NCI-H82 (cell line): ENCODE measurements around the gene SDHD.
"Not testable (repeated sequence)": the region's sequence is repeated elsewhere in the genome, so short reads cannot be mapped to it uniquely, and the experiment has no call there.

Source experiments
- DNase-seq: peaks from one replicate; lab custom pipeline; 2025; lab: John Stamatoyannopoulos, UW

Gene SDHD

DNA sequence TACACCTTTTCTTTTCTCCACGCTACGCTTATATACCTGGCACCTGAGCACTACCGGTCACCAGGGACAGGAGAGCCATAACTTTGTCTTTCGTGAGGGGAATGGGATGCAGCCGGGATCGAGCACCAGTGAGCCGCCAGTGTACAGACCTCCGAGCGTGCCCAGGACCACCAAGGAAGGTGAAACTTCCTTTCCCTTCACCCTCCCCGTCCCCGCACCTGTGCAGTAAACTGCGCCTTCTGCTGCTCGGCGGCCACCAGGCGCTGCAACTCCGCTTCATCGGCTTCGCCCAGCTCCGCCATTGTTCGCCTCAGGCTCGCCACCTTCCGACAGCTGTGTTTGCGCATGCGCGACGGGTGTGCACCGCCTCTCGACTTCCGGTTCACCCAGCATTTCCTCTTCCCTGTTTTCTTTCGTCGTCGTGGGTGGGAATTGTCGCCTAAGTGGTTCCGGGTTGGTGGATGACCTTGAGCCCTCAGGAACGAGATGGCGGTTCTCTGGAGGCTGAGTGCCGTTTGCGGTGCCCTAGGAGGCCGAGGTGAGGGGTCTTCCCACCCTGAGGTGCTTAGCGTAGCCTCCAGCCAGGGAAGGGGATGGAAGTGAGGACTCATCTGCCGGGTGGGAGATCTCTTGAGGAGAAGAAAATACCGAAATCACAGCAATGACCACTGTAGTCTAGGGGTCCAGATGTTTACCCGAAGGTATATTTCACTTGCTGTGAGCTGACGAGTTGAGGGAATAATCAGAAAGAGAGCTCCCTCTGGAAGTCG is at the start of gene SDHD, which contains the start of gene TIMM8B:
Gene SDHD, plus strand, starts transcription at position 452 of the 770 bp plus-strand sequence. Its CDS starts 35 bp downstream, at position 487.
Gene TIMM8B, minus strand, starts transcription at position 335 of the 770 bp plus-strand sequence. Its CDS starts 33 bp downstream, at position 302.
- peak; percentile 97 for DNase-seq

DNA sequence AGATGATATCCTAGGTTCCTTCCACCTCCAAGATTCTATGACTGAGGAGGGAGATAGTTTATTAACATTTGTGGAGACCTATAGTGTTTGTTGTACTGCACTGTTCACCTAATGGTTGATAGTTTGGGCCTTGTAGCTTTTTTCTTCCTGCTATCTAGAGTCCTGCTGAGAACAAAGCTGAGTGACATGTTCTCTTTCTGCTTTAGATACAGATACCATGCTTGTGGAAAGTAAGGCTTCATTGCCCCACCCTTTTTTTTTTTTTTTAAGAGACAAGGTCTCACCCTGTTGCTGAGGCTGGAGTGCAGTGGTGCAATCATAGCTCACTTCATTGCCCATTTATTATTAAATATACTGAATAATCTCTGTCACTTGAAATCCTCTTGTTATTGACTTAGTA is 49.1 kb upstream of the SDHD start:
- DNase-seq, result no peak

DNA sequence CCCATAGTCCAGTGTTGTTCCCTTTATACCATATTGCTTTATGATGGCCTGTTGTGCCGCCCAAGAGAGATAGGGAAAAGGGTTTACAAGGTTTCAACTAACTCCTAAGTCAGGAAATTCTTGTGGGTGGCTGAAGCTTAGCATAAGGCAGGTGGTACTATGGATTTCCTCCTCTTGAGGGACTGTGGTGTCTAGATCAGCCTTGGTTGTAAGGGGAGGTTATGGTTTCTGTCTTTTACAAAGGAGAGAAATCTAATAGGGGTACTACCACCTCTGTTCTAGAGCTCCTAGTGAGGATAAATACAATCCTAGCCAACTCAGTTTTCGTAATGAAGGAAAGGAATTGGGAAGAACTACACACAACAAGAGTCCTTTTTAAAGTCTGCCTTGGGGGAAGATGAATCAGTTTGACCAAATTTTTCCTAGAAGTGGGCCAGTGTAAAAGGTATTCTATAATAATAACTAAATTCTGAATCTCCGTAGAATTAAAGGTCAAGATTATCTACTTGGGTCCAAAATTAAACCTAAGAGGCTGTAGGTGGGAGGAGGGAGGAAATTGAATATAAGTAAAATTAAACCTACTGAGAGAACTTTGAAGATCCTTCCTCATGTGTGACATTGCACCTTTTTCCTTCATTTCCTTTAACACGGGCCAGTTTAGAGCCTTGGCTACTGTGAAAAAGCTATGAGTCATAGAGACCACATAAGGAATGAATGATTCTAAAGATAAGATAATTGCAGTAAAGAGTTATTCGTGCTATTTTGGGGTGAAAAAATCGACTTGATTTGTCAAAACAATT is 44.3 kb upstream of the SDHD start:
- DNase-seq, result no peak

DNA sequence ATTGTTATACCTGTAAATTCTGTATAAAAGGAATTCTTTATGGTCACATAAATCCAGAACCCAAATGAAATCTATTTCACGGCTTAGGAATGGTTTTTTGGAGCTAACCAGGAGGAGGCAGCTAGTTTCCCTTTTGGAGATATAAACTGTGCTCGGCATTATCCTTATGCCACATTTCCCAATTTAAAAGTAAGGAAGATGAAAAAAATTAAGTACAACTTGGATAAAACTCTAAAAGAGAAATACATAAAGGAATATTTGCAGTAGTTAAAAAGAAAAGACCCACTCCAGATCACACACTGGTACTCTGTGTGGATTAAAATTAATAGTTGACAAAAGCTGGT is 43.7 kb upstream of the SDHD start:
- no peak for DNase-seq

DNA sequence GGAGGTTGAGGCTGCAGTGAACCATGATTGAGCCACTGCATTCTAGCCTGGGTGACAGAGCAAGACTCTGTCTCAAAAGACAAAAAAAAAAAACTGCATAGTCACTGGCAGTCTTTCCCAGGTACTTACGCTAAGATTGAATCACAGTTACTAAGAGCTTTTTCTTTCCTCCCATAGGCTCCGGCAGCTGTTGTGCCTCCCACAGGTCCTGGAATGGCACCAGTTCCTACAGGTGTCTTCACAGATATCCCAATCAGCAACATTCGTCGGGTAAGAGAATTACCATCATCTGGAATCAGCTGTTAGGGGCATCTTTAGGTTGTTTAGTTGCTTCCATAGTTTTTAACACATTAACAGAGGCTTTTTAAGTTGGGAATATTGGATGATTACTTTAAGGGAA is 41.7 kb upstream of the SDHD start:
- DNase-seq, result no peak

DNA sequence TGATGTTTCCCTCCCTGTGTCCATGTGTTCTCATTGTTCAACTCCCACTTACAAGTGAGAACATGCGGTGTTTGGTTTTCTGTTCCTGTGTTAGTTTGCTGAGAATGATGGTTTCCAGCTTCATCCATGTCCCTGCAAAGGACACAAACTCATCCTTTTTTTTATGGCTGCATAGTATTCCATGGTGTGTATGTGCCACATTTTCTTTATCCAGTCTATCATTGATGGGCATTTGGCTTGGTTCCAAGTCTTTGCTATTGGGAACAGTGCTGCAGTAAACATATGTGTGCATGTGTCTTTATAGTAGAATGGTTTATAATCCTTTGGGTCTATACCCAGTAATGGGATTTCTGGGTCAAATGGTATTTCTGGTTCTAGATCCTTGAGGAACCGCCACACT is 40.0 kb upstream of the SDHD start:
- DNase-seq, result not testable (repeated sequence)

DNA sequence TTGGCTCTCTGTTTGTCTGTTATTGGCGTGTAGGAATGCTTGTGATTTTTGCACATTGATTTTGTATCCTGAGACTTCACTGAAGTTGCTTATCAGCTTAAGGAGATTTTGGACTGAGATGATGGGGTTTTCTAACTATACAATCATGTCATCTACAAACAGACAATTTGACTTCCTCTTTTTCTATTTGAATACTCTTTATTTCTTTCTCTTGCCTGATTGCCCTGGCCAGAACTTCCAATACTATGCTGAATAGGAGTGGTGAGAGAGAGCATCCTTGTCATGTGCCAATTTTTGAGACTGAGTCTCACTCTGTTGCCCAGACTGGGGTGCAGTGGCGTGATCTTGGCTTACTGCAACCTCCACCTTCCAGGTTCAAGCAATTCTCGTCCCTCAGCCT is 38.4 kb upstream of the SDHD start:
- not testable (repeated sequence) for DNase-seq

DNA sequence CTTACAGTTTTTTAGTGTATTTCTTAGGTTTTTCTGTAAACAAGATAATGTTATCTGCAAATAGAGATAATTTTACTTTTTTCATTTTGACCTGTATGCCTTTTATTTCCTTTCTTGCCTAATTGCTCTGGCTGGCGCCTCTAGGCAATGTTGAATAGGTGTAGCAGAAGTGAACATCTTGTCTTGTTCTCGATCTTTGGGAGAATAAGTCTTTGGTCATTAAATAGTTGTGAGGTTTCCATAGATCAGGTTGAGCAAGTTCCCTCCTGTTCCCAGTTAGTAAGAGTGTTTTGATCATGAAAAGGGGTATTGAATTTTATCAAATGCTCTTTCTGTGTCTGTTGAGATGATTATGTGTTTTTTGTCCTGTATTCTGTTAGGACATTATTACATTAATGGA is 36.9 kb upstream of the SDHD start:
- no peak for DNase-seq

DNA sequence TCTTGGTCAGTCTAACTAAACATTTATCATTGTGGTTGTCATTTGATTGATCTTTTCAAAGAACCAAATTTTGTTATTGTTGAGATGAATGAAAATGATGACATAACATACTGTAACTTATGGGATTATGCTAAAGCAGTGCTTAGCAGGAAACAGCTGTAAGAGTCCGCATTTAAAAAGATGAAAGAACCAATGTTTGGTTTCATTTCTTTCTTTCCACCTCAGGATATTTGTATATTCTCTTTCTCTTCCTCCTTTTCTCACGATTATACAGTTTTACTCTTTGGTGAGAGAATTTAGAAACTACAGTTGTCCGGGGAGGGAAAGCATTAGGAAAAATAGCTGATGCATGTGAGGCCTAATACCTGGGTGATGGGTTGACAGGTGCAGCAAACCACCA is 36.0 kb upstream of the SDHD start:
- DNase-seq, result no peak

DNA sequence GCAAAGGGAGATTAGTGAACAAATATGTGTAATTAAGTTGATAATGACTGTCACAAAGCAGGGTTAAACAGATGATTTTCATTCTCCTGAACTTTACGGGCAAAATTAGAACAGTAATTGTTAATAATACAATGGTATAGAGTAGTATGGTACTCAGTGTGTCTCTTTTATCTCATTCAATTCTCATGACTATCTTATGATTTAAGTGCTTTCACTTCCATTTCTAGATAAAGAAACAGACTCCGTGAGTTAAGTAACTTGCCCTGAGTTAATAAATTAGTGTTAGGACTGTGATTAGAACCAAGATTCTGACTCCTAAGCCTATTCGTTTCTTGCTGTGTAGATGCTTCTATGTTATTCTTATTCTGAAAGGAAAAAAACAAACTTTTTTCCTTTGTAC is 34.9 kb upstream of the SDHD start:
- DNase-seq, result no peak

DNA sequence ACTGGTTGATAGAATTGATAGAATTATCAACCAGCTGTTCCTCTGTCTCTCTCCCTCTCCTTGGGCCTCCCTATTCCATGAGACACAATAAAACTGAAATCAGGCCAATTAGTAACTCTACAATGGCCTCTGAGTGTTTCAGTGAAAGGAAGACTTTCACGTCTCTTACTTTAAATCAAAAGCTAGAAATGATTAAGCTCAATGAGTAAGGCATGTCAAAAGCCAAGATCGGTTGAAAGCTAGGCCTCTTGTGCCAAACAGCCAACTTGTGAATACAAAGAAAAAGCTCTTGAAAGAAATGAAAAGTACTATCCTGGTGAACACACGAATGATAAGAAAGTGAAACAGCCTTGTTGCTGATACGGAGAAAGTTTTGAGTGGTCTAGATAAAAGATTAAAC is 29.5 kb upstream of the SDHD start:
- DNase-seq, result no peak

DNA sequence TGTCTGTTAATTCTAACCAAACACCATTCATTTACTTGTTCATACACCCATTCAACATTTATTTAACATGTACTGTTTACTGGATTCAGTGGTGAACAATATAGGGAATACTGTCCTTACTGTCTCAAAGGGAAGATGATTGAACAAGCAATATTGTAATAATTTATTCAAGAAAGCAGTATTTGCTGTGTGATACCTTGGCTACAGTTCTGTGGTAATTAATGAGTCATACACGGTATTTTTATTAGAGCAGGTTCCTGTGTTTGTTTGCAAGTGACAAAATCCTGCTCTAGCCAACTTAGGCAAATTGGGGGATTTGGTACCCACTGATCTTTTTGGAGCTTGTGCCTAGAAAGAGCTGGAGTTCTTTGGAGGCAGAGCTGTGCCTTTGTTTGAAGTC is 28.6 kb upstream of the SDHD start:
- no peak for DNase-seq

DNA sequence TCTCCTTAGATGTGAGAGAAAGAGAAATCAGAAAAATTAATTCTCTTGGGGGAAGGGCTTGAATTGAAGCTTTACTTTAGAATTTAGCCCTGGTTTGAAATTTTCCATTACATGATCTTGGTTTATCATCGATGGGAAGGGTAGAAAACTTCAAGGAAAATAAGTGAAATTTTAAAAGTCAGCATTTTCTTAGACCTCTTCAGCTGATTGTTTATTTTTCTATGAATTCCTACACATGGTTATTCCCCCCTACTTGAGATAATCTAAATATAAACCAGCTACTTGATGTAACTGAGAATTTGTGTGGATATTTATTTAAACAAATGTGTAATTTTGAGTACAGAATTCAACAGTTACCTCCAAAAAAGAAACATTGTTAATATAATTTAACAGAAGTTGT is 23.8 kb upstream of the SDHD start:
- DNase-seq, result no peak

DNA sequence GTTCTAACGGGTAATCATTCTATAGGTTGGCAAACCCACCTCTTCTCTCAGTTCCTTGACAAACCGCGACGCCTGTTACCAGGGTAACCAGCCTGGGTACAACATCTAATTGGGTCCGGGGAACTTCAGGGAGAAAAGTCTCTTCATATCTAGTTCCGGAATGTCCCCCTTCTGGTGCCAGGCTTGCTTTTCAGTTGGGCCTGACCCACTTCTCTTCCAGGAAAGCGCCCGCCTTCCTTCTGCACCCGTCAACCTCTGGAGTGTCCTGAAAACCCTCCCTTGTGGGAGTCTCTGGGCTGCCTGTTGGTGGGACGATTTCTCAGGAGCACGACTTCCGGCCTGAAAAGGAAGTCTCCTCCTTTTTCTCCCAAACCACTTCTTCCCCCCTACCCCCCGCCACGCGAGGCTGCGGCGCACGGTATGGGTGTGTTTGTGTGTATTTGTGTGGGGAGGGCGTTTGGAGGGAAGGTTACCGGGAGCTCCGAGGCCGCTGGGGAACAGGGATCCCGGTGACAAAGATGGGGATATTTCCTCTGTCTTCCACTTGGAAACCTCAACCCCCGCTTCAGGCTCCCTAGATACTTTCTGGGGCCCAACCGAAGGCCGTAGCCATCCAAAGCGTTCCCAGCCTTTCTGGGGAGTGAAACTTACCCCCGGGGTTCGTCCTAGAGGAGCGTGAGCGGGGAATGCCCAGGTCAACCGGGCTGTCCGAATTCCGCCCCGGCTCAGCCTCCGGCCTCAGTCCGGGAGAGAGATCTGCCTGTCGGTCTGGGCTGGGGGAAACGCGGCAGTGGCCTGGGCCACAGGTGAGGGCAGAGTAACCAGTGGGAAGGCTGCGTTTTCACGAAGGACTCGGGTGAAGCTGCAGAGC is 12.5 kb upstream of the SDHD start, which contains the start of the genes NKAPD1 and PIH1D2:
Gene NKAPD1, plus strand, starts transcription at position 359 of the 871 bp plus-strand sequence. CDS start 1,276 bp downstream, outside the sequence.
Gene PIH1D2, minus strand, starts transcription at position 77 of the 871 bp plus-strand sequence. CDS start 843 bp downstream, outside the sequence.
- DNase-seq, result peak; percentile 91

DNA sequence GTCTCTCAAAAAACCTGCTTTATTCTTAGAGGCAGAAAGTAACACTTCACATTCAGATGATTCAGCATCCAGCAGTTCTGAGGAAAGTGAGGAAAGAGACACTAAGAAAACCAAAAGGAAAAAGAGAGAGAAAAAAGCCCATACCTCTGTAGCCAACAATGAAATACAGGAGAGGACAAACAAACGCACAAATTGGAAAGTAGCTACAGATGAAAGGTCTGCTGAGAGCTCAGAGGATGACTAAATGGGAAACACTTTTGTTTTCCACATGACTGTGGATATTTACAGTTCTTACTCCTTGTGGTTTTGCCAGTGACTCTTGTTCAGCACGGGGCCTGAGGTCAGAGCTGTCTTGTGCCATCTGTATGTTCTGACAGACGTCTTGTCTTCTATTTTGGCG is 3.9 kb upstream of the SDHD start:
- no peak for DNase-seq

DNA sequence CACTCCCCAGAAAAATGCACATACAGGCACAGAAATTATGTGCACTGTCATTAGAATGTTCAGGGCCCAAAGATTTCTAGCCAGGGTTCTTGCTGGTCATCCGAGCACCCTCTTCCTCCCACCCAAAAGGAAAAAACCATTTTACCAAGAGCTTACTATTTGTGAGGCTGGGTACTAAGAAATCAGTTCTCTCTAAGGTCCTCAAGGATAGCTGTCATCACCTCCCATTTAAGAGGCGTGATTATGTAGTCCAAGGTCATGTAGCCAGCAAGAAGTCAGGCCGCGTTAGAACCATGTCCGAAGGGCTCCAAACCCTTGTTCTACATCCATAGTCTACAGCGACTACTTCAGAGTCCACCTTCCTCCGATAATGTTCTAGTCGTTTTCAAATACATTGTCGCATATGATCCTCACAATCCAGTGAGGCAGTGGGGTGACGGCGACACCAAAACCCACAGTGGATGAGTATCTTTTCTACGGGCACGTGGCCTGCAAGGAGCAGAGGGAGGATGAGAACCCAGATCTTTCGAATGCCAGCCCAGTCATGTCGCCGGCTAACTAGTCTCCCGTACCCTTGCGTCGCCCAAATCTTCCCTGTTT is 751 bp upstream of the SDHD start:
- DNase-seq, result peak; percentile 24

DNA sequence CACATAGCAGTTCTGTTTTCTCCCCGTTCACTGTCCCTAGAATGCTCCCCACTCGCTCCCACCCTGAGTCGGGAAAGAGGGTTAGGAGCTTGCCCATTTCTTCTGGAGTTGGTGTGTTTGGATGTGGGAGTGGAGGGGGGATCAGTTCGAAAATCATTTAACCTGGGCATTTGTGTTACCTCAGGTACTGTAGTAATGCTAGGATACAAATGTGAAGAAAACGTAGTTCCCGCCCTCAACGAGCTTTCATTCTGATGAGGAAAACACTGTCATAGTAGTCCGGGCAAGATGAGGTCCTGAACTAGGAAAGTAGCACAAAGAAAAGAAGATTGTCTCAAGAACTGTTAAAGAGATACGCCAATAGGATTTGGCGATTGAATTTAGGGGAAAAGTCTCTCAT is 539 bp downstream of the SDHD start:
- no peak for DNase-seq

DNA sequence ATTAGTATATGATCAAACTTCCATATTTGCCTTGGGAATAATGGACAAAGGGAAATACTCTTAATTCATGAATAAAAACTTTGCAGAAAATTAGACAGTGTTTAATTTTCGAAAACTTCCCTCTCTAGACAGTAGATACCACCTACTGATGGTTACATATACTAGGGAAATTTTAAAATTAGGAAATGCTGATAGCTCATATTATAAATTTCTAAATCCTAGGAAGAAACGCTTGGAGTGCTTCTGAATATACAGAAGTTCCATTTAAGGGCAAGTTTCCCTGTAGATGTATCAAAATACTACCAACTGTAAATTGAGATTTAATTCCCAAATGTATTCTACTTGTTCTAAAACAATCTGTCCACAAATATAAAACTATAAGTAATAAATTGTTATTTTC is 8.6 kb downstream of the SDHD start:
- DNase-seq, result not testable (repeated sequence)

DNA sequence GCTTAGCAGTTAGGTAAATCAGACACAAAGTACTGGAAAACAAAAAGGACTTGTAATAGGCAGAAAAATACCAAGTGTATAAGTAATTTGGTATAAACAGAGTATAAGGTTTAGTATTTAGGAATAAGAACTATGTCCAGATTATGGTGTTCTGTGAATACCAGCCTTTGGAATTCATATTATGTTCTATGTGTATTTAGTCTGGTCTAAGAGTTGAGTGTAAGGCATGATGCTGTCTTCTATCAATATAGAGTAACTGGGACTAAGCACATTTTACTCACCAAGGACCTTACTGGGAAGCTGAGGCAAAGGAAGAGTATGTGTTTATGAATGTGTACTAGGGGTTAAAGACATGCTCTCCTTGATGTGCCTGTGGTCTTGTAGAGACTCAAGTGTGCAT is 9.5 kb downstream of the SDHD start:
- no peak for DNase-seq

DNA sequence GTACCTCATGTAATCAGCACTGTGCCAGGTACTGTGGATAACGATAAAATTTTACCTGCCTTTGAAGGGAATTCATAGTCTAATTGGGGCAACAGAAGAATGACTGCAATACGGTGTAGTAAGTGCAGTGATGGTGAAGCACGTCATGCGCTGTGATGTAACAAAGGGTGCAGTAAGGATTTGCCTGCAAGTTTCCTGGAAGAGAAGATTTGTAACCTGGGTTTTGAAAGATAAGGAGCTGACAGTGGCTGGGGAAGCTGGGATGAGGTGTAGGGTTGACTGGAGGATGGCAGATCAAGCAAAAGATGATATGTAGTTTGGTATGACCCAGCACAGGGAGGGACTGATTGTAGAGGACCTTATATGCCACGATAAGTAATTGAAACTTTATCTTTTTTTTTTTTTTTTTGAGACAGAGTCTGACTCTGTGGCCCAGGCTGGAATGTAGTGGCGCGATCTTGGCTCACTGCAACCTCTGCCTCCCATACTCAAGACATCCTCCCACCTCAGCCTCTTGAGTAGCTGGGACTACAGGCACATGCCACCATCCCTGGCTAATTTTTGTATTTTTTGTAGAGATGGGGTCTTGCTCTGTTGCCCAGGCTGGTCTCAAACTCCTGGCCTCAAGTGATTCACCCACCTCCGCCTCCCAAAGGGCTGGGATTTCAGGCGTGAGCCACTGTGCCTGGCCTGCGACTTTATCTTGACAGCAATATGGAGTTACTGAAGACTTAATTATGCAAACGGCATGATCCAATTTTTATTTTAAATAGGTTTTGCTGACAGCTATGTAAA is 11.3 kb downstream of the SDHD start:
- no peak for DNase-seq

DNA sequence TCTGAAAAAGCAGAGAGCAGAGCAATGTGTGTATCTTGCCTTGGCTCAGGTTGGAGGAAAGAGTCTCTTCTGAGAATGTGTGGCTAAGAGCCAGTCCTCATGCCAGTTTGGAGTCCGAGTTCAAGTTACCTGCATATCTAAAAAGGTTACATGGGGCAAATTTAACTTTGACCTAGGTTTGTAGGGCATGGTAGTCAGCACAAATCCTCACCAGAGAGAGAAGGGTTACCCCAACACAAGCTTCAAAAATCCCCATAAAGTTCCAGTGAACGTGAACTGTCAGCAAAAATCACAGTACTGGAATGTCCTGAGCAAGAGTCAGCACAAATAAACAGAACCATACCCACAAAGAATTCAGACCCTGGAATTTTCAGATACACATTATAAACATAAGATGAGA is 13.8 kb downstream of the SDHD start:
- DNase-seq, result no peak
